Ishikawa (cell line): ENCODE results near the gene CDPF1.

Experiments used
- CEBPB ChIP-seq: IDR thresholded peaks from 2 replicates; pipeline ENCODE4 v1.6.1; 2012
- CREB1 ChIP-seq: IDR thresholded peaks from 2 replicates; pipeline ENCODE4 v1.6.1; 2012; ENCODE audit warnings: low read depth
- EGR1 ChIP-seq: IDR thresholded peaks from 2 replicates; pipeline ENCODE4 v1.6.1; 2012
- EP300 ChIP-seq: IDR thresholded peaks from 2 replicates; pipeline ENCODE4 v1.6.1; 2012; ENCODE audit warnings: borderline replicate concordance
- FOXM1 ChIP-seq: IDR thresholded peaks from 2 replicates; pipeline ENCODE4 v1.6.1; 2012; ENCODE audit warnings: low read depth, borderline replicate concordance
- NFIC ChIP-seq: IDR thresholded peaks from 2 replicates; pipeline ENCODE4 v1.6.1; 2012
- RAD21 ChIP-seq: IDR thresholded peaks from 2 replicates; pipeline ENCODE4 v1.6.1; 2012; ENCODE audit warnings: low read depth
- TAF1 ChIP-seq: IDR thresholded peaks from 2 replicates; pipeline ENCODE4 v1.6.1; 2012; ENCODE audit warnings: low read depth, mild to moderate bottlenecking
- TCF12 ChIP-seq: IDR thresholded peaks from 2 replicates; pipeline ENCODE4 v1.6.1; 2012; ENCODE audit warnings: low read depth
- TEAD4 ChIP-seq: IDR thresholded peaks from 2 replicates; pipeline ENCODE4 v1.6.1; 2012
- USF1 ChIP-seq: IDR thresholded peaks from 2 replicates; pipeline ENCODE4 v1.6.1; 2012
- YY1 ChIP-seq: IDR thresholded peaks from 2 replicates; pipeline ENCODE4 v1.6.1; 2012; ENCODE audit warnings: low read depth
- ZBTB7A ChIP-seq: IDR thresholded peaks from 2 replicates; pipeline ENCODE4 v1.6.1; 2012; ENCODE audit warnings: low read depth
- TF ChIP-seq, protein P1 (sequence below): IDR thresholded peaks from 2 replicates; pipeline ENCODE4 v1.6.1; 2012
- TF ChIP-seq, protein P2 (sequence below): IDR thresholded peaks from 2 replicates; pipeline ENCODE4 v1.6.1; 2012; ENCODE audit warnings: low read depth, mild to moderate bottlenecking

Gene CDPF1

GRCh38 chr22:46209262-46209661 lies 40.8 kb downstream of the CDPF1 start:
- TF ChIP-seq EGR1 (no peak), TCF12 (no peak), ZBTB7A (no peak), NFIC (no peak), CEBPB (no peak), CREB1 (no peak), USF1 (no peak), TAF1 (no peak)
- TF ChIP-seq, protein P1, sequence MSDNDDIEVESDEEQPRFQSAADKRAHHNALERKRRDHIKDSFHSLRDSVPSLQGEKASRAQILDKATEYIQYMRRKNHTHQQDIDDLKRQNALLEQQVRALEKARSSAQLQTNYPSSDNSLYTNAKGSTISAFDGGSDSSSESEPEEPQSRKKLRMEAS: no peak

DNA sequence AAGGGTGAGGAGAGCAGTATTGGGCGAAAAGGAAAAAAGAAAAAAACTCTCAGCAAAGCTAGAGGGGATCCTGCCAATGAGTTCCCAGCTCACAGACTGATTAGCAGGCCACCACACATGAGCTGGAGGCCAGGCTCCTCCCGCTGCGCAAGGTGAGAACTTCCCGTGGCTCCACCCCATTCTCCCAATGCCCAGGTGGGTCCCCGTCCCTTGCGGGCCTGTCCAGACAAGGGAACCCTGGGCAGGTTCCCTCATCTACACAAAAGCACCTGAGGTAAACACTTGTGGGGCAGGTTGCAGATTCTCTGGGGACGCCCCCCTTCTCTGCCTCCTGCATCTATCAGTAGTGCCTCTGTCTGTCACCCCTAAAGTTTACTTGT lies 46.5 kb downstream of the CDPF1 start:
- TF ChIP-seq EGR1 (no peak), NFIC (no peak), YY1 (no peak)

GRCh38 chr22:46202897-46203600 lies 47.0 kb downstream of the CDPF1 start:
- TF ChIP-seq RAD21 (no peak), EP300 (no peak), NFIC (no peak), USF1 (no peak), FOXM1 (no peak), TAF1 (no peak)
- TF ChIP-seq, protein P2, sequence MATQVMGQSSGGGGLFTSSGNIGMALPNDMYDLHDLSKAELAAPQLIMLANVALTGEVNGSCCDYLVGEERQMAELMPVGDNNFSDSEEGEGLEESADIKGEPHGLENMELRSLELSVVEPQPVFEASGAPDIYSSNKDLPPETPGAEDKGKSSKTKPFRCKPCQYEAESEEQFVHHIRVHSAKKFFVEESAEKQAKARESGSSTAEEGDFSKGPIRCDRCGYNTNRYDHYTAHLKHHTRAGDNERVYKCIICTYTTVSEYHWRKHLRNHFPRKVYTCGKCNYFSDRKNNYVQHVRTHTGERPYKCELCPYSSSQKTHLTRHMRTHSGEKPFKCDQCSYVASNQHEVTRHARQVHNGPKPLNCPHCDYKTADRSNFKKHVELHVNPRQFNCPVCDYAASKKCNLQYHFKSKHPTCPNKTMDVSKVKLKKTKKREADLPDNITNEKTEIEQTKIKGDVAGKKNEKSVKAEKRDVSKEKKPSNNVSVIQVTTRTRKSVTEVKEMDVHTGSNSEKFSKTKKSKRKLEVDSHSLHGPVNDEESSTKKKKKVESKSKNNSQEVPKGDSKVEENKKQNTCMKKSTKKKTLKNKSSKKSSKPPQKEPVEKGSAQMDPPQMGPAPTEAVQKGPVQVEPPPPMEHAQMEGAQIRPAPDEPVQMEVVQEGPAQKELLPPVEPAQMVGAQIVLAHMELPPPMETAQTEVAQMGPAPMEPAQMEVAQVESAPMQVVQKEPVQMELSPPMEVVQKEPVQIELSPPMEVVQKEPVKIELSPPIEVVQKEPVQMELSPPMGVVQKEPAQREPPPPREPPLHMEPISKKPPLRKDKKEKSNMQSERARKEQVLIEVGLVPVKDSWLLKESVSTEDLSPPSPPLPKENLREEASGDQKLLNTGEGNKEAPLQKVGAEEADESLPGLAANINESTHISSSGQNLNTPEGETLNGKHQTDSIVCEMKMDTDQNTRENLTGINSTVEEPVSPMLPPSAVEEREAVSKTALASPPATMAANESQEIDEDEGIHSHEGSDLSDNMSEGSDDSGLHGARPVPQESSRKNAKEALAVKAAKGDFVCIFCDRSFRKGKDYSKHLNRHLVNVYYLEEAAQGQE: no peak
- TF ChIP-seq, protein P1: no peak

DNA sequence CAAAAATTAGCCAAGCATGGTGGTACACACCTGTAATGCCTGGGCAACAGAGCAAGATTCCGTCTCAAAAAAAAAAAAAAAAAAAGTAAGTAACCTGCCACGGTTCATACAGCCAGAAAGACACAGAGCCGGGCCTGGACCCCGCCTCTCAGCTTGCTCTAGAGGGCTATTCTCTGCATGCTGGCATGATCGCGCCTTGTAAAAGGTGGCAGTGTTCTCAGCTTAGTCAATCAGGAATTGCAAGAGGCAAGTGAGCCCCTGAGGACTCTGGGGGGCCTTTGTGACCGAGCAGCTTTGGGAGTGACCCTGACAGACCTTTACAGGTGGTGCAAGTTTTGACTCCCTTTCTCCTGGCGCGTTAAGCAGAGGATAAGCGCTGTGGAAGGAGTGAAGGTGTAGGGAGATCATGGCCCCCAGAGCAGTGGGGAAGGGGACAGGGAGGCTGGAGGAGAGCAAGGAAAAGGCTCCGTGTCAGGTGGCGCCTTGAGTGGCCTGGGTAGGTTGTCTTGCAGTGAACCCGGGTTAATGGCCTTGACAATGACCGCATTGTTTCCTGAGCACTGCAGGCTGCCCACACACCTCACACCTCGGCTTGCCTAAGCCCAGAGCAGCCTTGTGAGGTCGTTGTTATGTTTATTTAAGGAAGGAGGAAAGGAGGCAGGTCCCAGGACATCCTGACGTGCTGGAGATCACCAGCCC lies 48.9 kb downstream of the CDPF1 start:
- TF ChIP-seq, protein P2: no peak
- no peak for TF ChIP-seq USF1
- no peak for TF ChIP-seq EP300
- TF ChIP-seq FOXM1: no peak
- no peak for TF ChIP-seq RAD21
- no peak for TF ChIP-seq TAF1
- TF ChIP-seq, protein P1: no peak
- TF ChIP-seq YY1: no peak
- no peak for TF ChIP-seq CEBPB
- no peak for TF ChIP-seq NFIC
- no peak for TF ChIP-seq ZBTB7A
- TF ChIP-seq TCF12: no peak
- no peak for TF ChIP-seq CREB1
- TF ChIP-seq TEAD4: no peak
- TF ChIP-seq EGR1: no peak

GRCh38 chr22:46198274-46198673 lies 51.8 kb downstream of the CDPF1 start:
- TF ChIP-seq, protein P1: no peak
- TF ChIP-seq CEBPB (peak; percentile 75), USF1 (no peak), ZBTB7A (no peak), TAF1 (no peak)
